Endothelial cell of umbilical vein (primary cell): Measurements from ENCODE around the gene NRARP. TPM values are rescaled to one million over a fixed set of nuclear protein-coding genes. Genes with fewer than 3 reads are reported as not detected.

Experiments used
- BruUV-seq: library from RNA; stranded (reverse); fragments of 400-500 nt; replicated peaks from 2 replicates; lab custom pipeline; 2021; lab: Mats Ljungman, UMichigan
- CTCF ChIA-PET: fragments of 300-600, 350-600 bp; sonication (Branson Sonifier 250); formaldehyde crosslinking; loops from one replicate; lab custom pipeline; 2021; ENCODE audit warnings: antibody characterized with exemption, inconsistent platforms; lab: Charles Lee
- POLR2A ChIA-PET: fragments of 300-600, 350-600 bp; sonication (Branson Sonifier 250); formaldehyde crosslinking; loops from one replicate; lab custom pipeline; 2021; ENCODE audit warnings: antibody characterized with exemption, inconsistent platforms; lab: Charles Lee
- DNase-seq: peaks from one replicate; pipeline ENCODE4 v3.0.0-alpha.2; 2011; ENCODE audit warnings: low read depth, low spot score
- FAIRE-seq: peaks from 2 replicates; lab custom pipeline; 2011; peaks lifted over from hg19 to GRCh38; lab: Jason Lieb, UNC
- H2AFZ ChIP-seq: 2 replicates; pipeline ENCODE4 v1.6.0; 2012; ENCODE audit warnings: low read depth, low read length, control low read depth, inconsistent platforms
- H3K27ac ChIP-seq: 2 replicates; pipeline ENCODE4 v1.5.1; 2011; ENCODE audit warnings: low read depth, mild to moderate bottlenecking, control low read depth, low read length, moderate library complexity; ENCODE audit not compliant: insufficient read depth
- H3K27me3 ChIP-seq, 2 experiments: 2 replicates each; pipeline versions ENCODE4 v1.6.0 to v1.6.1; 2011; ENCODE audit warnings: low read length in 2 of 2, mixed read lengths in 1 of 2; ENCODE audit not compliant: control insufficient read depth in 2 of 2, insufficient read depth in 2 of 2
- H3K36me3 ChIP-seq, 2 experiments: 2 replicates in 1 of 2; 3 replicates in 1 of 2; pipeline ENCODE4 v1.5.1; 2011; ENCODE audit warnings: low read length in 2 of 2, mild to moderate bottlenecking in 1 of 2, moderate library complexity in 1 of 2; ENCODE audit not compliant: control insufficient read depth in 2 of 2, insufficient read depth in 2 of 2; ENCODE audit errors: extremely low read depth in 1 of 2
- H3K4me1 ChIP-seq: 3 replicates; pipeline ENCODE4 v1.5.1; 2011; ENCODE audit warnings: mild to moderate bottlenecking, low read length; ENCODE audit not compliant: control insufficient read depth, insufficient read depth; ENCODE audit errors: extremely low read depth
- H3K4me2 ChIP-seq: 2 replicates; pipeline ENCODE4 v1.6.1; 2011; ENCODE audit warnings: low read length, control low read depth, mixed read lengths; ENCODE audit not compliant: insufficient read depth
- H3K4me3 ChIP-seq, 3 experiments: fragments of 200-600 bp in 1 of 3; sonication (generic), shearing (Covaris generic) in 1 of 3; replicated peaks in 1 of 3; 2 replicates each; pipeline ENCODE4 v1.5.1; 2011 to 2016; ENCODE audit warnings: control low read depth in 3 of 3, low read length in 3 of 3, mild to moderate bottlenecking in 2 of 3, inconsistent platforms in 1 of 3, low read depth in 1 of 3, moderate library complexity in 1 of 3; ENCODE audit not compliant: insufficient read depth in 1 of 3
- H3K79me2 ChIP-seq: 2 replicates; pipeline ENCODE4 v1.6.0; 2012; ENCODE audit warnings: low read length, inconsistent platforms; ENCODE audit not compliant: control insufficient read depth, insufficient read depth
- H3K9ac ChIP-seq: replicated peaks from 2 replicates; pipeline ENCODE3; 2011; ENCODE audit warnings: low read length, control low read depth; ENCODE audit not compliant: insufficient read depth; ENCODE audit errors: extremely low read depth
- H3K9me1 ChIP-seq: replicated peaks from 3 replicates; pipeline ENCODE4 v1.6.0; 2011; ENCODE audit warnings: mild to moderate bottlenecking, low read length; ENCODE audit not compliant: control insufficient read depth, insufficient read depth; ENCODE audit errors: extremely low read depth
- H3K9me3 ChIP-seq: replicated peaks from 2 replicates; pipeline ENCODE4 v1.5.1; 2012; ENCODE audit warnings: low read length, inconsistent platforms; ENCODE audit not compliant: control insufficient read depth, insufficient read depth
- H4K20me1 ChIP-seq: replicated peaks from 2 replicates; pipeline ENCODE3; 2011; ENCODE audit warnings: mild to moderate bottlenecking, low read length; ENCODE audit not compliant: control insufficient read depth, insufficient read depth; ENCODE audit errors: extremely low read depth
- CTCF ChIP-seq, 2 donors: IDR thresholded peaks; 1 replicate in 1 of 2; 2 replicates in 1 of 2; pipeline ENCODE4 v1.5.1; 2011; ENCODE audit warnings: low read length in 2 of 2, mild to moderate bottlenecking in 2 of 2, moderate library complexity in 2 of 2, control low read depth in 1 of 2, inconsistent platforms in 1 of 2, low read depth in 1 of 2; ENCODE audit not compliant: insufficient read depth in 1 of 2; ENCODE audit errors: extremely low read depth in 1 of 2
- EZH2 ChIP-seq: IDR thresholded peaks from 2 replicates; pipeline ENCODE4 v1.6.1; 2012; ENCODE audit warnings: borderline replicate concordance, low read depth, mild to moderate bottlenecking, moderate library complexity, low read length, inconsistent platforms; ENCODE audit not compliant: severe bottlenecking
- FOS ChIP-seq: IDR thresholded peaks from 2 replicates; pipeline ENCODE4 v1.6.1; 2011; ENCODE audit warnings: mild to moderate bottlenecking, low read length, moderate library complexity, borderline replicate concordance; ENCODE audit not compliant: insufficient read depth
- GATA2 ChIP-seq: IDR thresholded peaks from 2 replicates; pipeline ENCODE4 v1.7.0; 2011; ENCODE audit warnings: low read depth, mild to moderate bottlenecking, moderate library complexity, mixed read lengths, low read length; ENCODE audit not compliant: insufficient read length, insufficient read depth
- JUN ChIP-seq: IDR thresholded peaks from 2 replicates; pipeline ENCODE4 v1.6.1; 2011; ENCODE audit warnings: borderline replicate concordance, low read depth; ENCODE audit not compliant: insufficient read length, insufficient read depth
- MAX ChIP-seq: IDR thresholded peaks from 2 replicates; pipeline ENCODE4 v1.6.1; 2011; ENCODE audit not compliant: insufficient read depth, insufficient read length
- MYC ChIP-seq: IDR thresholded peaks from one replicate; pipeline ENCODE4 v1.6.1; 2011; ENCODE audit warnings: mild to moderate bottlenecking, low read depth, low read length
- POLR2A ChIP-seq: IDR thresholded peaks from 2 replicates; pipeline ENCODE4 v1.6.1; 2012; ENCODE audit warnings: low read depth, mild to moderate bottlenecking, control low read depth, low read length
- POLR2AphosphoS5 ChIP-seq: IDR thresholded peaks from 2 replicates; pipeline ENCODE4 v1.6.1; 2012; ENCODE audit warnings: low read depth, mild to moderate bottlenecking, control low read depth, low read length, moderate library complexity; ENCODE audit not compliant: insufficient read depth
- dilution Hi-C: fragments of 300-500 bp; cut with MboI; formaldehyde crosslinking; loops from one replicate; pipeline ENCODE4 v1.15.0; 2019; ENCODE audit warnings: low sequenced_read_pairs; ENCODE audit not compliant: extremely low pct_ligation_motif_present
- intact Hi-C: fragments of 100-400 bp; cut with micrococcal nuclease; formaldehyde crosslinking; loops from one replicate; pipeline ENCODE4 v1.10.0; 2022
- polyA plus RNA-seq, 4 experiments: library from polyadenylated mRNA; depleted of rRNA in 3 of 4; stranded (reverse) in 3 of 4; unstranded in 1 of 4; fragments of >200 nt; gene quantifications; 2 replicates each; pipeline versions ENCODE4 v1.2.1 to v1.2.3, GENCODE V29; 2011 to 2012; ENCODE audit warnings: missing spikeins in 1 of 4
- total RNA-seq: library from RNA; stranded (reverse); gene quantifications from 2 replicates; pipeline ENCODE4 v1.2.3, GENCODE V29; 2021

The NRARP gene
- total and polyA plus RNA-seq, 2 donors (not counting 3 experiments of a cell fraction or from before 2014, with no cell fraction given) = 50.0 to 72.9 TPM

GRCh38 chr9:137269231-137269772 lies 32.8 kb downstream of the NRARP start:
- Histone ChIP-seq H3K27me3 (no peaks in the 10 kb centered on the region), H3K27ac (peak overlapping the region; percentile 47), H3K9me1 (no peaks in the 10 kb centered on the region), H4K20me1 (no peaks in the 10 kb centered on the region), H3K9me3 (no peaks in the 10 kb centered on the region), H3K36me3 (peaks cover 0 to 35% of the 10 kb centered on the region in 2 experiments), H2AFZ (no peak overlapping the region), H3K4me2 (no peak overlapping the region), H3K4me3 (no peak overlapping the region), H3K4me1 (peaks cover 22% of the 10 kb centered on the region), H3K79me2 (no peaks in the 10 kb centered on the region), H3K9ac (no peak overlapping the region)
- POLR2A ChIA-PET = interaction anchor here (0.8 to 1.4 kb wide), 2 partner anchors 27 to 29 kb away, joined by 5 to 7 read pairs; partner anchors contain the start of gene TUBB4B
- peak; percentile 70 for FAIRE-seq
- peak; percentile 46 for DNase-seq
- dilution Hi-C loops = no loop called here
- no TSS peak for BruUV-seq
- CTCF ChIA-PET = interaction anchor here (0.9 to 1.3 kb wide), 3 partner anchors 15 to 33 kb away, joined by 3 to 9 read pairs (median 3); partner anchors contain the start of gene NELFB
- TF ChIP-seq MYC (no peak), MAX (peak; percentile 68), POLR2AphosphoS5 (peak; percentile 4), FOS (no peak), EZH2 (no peak), POLR2A (no peak), GATA2 (no peak), CTCF (IDR thresholded peaks at IDR 0.05; ENCODE audit: extremely low read depth in 1 of 2, insufficient read depth in 1 of 2, low read depth in 1 of 2, low read length in 2 of 2) (no peak), JUN (no peak)
- intact Hi-C loops = loop anchor here (1.0 to 2.0 kb wide), 3 partner anchors 8 to 69 kb away; partner anchors contain the start of genes NELFB, TOR4A and TPRN
